ENCODE measurements around the gene GCK. TPM values are rescaled to one million over a fixed set of nuclear protein-coding genes. Genes with fewer than 3 reads are reported as not detected.

Gene GCK
- total RNA-seq, 1 donor from 2014 or later, result 43.9 TPM

GRCh38 chr7:44197474-44197873 lies 8.2 kb upstream of the GCK start:
- Mint-ChIP-seq H3K4me1 (ENCODE audit: low read depth, unreplicated experiment) (peaks cover 18% of the 10 kb centered on the region), H3K4me3 (ENCODE audit: unreplicated experiment) (no peak overlapping the region), H3K27ac (ENCODE audit: unreplicated experiment) (peak overlapping the region; percentile 23), H3K9me3 (ENCODE audit: unreplicated experiment) (no peaks in the 10 kb centered on the region), H3K27me3 (ENCODE audit: unreplicated experiment) (no peaks in the 10 kb centered on the region), H3K36me3 (ENCODE audit: unreplicated experiment) (no peaks in the 10 kb centered on the region)
- no peak for DNase-seq
- TF ChIP-seq CTCF (IDR thresholded peaks at IDR 0.05; ENCODE audit: partially characterized antibody, unreplicated experiment), result no peak

DNA sequence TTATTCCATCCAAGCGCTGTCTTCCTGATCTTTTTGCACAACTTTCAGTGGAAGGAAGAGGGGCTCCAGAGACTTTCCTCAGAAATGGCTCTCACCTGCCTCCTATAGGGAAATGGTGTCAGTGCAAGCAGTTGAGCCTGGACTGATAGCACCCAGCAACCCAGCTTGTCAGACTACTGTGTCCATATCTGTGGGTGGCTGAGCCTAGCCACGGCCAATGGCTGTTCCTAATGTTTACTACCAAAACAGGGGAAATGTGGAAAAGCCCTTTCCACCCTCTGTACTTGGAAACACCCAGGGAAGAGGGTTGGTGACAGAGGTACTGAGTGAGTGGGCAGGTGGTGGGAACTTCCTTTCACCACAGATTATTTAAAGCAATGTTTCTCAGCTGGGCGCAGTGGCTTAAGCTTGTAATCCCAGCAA lies 7.2 kb upstream of the GCK start:
- no peaks in the 10 kb centered on the region for H3K27me3 Mint-ChIP-seq (ENCODE audit: unreplicated experiment)
- no peak overlapping the region for H3K4me3 Mint-ChIP-seq (ENCODE audit: unreplicated experiment)
- no peak overlapping the region for H3K27ac Mint-ChIP-seq (ENCODE audit: unreplicated experiment)
- H3K9me3 Mint-ChIP-seq (ENCODE audit: unreplicated experiment), result no peaks in the 10 kb centered on the region
- peak; percentile 74 for TF ChIP-seq CTCF (IDR thresholded peaks at IDR 0.05; ENCODE audit: partially characterized antibody, unreplicated experiment)
- peak; percentile 71 for DNase-seq
- peaks cover 12% of the 10 kb centered on the region for H3K4me1 Mint-ChIP-seq (ENCODE audit: low read depth, unreplicated experiment)
- no peaks in the 10 kb centered on the region for H3K36me3 Mint-ChIP-seq (ENCODE audit: unreplicated experiment)

DNA sequence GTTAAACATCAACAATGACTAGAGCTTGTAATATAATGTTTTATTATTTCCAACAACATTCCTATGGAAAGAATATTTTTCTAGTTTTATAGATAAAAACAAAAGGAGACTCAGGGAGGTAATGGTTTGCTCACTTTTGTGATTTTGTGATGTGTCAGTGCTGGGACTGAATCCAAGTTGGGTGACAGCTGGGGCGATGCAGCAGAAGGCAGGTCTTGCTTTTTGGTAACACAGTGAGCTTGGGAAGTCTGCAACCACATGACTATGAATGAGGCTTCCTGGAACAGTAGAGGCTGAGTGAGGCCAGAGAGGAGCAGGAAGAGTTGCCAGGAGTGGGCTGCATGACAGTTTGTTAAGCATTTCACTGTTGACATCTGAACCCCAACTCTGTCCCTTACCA lies 6.7 kb upstream of the GCK start:
- Mint-ChIP-seq H3K4me1 (ENCODE audit: low read depth, unreplicated experiment) (peaks cover 12% of the 10 kb centered on the region), H3K27ac (ENCODE audit: unreplicated experiment) (peak overlapping the region; percentile 55), H3K27me3 (ENCODE audit: unreplicated experiment) (no peaks in the 10 kb centered on the region), H3K9me3 (ENCODE audit: unreplicated experiment) (no peaks in the 10 kb centered on the region), H3K36me3 (ENCODE audit: unreplicated experiment) (no peaks in the 10 kb centered on the region), H3K4me3 (ENCODE audit: unreplicated experiment) (no peak overlapping the region)
- DNase-seq, result no peak
- no peak for TF ChIP-seq CTCF (IDR thresholded peaks at IDR 0.05; ENCODE audit: partially characterized antibody, unreplicated experiment)

DNA sequence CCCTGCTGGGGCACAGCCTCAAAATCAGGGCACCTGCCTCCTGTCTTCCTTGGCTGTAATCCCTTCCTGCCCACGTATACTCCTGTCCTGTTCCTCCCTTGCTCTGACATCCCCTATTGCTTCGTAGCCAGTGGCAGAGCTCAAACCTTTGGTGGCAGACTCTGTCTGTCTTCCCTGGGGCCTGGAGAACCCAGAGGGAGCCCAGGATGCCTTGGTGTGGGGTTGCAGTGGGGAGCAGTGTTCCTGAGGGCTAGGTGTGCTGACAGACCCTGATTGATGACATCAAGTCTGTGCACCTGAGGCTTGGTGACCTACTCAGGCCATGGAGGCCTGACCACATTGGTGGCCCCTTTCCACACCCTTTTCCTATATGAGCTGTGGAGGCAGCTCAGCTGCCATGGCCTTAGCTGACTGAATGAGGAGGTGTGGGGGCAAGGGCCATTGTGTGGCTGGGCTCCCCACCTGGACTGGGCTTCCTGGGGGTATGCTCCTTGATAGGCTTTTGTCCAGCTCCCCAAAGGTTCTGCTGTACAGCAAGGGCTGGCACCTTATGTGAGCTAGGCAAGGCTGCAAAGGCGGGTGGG lies 5.4 kb upstream of the GCK start:
- no peaks in the 10 kb centered on the region for H3K27me3 Mint-ChIP-seq (ENCODE audit: unreplicated experiment)
- H3K4me1 Mint-ChIP-seq (ENCODE audit: low read depth, unreplicated experiment), result peaks cover 12% of the 10 kb centered on the region
- no peak for TF ChIP-seq CTCF (IDR thresholded peaks at IDR 0.05; ENCODE audit: partially characterized antibody, unreplicated experiment)
- no peaks in the 10 kb centered on the region for H3K36me3 Mint-ChIP-seq (ENCODE audit: unreplicated experiment)
- H3K9me3 Mint-ChIP-seq (ENCODE audit: unreplicated experiment), result no peaks in the 10 kb centered on the region
- no peak overlapping the region for H3K27ac Mint-ChIP-seq (ENCODE audit: unreplicated experiment)
- no peak overlapping the region for H3K4me3 Mint-ChIP-seq (ENCODE audit: unreplicated experiment)
- no peak for DNase-seq

- peaks cover 12% of the 10 kb centered on the region for H3K4me1 Mint-ChIP-seq (ENCODE audit: low read depth, unreplicated experiment)
- H3K36me3 Mint-ChIP-seq (ENCODE audit: unreplicated experiment), result no peaks in the 10 kb centered on the region
- no peak overlapping the region for H3K27ac Mint-ChIP-seq (ENCODE audit: unreplicated experiment)
- H3K4me3 Mint-ChIP-seq (ENCODE audit: unreplicated experiment), result no peak overlapping the region
- no peak for TF ChIP-seq CTCF (IDR thresholded peaks at IDR 0.05; ENCODE audit: partially characterized antibody, unreplicated experiment)
- no peaks in the 10 kb centered on the region for H3K9me3 Mint-ChIP-seq (ENCODE audit: unreplicated experiment)
- no peaks in the 10 kb centered on the region for H3K27me3 Mint-ChIP-seq (ENCODE audit: unreplicated experiment)
- no peak for DNase-seq
These were observed 4.8 kb upstream of the GCK start for GRCh38 chr7:44194069-44194468.

Measured in glutamatergic neuron (in vitro differentiated cells).